ENCODE data around the gene SPATS2. TPM values are rescaled to one million over a fixed set of nuclear protein-coding genes. Genes with fewer than 3 reads are reported as not detected.
A peak's percentile ranks its signal among the peaks of the same experiment; 100 is the strongest.

The SPATS2 gene
- polyA plus RNA-seq, 1 of the 3 experiments (the other 2 are of a cell fraction) = 72.9 TPM

DNA sequence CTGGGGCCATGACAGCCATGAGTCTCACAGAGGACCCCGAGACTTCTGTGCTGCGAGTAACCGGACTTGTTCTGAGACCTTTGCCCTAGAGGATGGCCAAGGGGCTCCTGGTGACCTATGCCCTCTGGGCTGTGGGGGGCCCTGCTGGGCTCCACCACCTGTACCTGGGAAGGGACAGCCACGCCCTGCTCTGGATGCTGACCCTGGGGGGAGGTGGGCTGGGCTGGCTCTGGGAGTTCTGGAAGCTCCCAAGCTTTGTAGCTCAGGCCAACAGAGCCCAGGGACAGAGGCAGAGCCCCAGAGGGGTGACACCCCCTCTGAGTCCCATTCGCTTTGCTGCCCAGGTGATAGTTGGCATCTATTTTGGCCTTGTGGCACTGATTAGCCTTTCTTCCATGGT, 18.5 kb upstream of the SPATS2 start:
- no peak overlapping the region for H3K9ac ChIP-seq
- H3K36me3 ChIP-seq (replicated peaks in 1 of 2; ENCODE audit: control insufficient read depth in 1 of 2, insufficient read depth in 2 of 2, low read length in 1 of 2) = no peaks in the 10 kb centered on the region
- no peak overlapping the region for H2AFZ ChIP-seq (ENCODE audit: low read depth)
- H3K79me2 ChIP-seq (ENCODE audit: insufficient read depth) = no peaks in the 10 kb centered on the region
- no peaks in the 10 kb centered on the region for H4K20me1 ChIP-seq (ENCODE audit: insufficient read depth)
- no peak overlapping the region for H3K4me3 ChIP-seq (ENCODE audit: low read depth in 2 of 2, low read length in 1 of 2)
- WGBS (ENCODE audit: low lambda C conversion rate) = 95% methylated on average over 3 of the region's 5 CpGs
- H3K9me2 ChIP-seq = no peaks in the 10 kb centered on the region
- peaks cover 5% of the 10 kb centered on the region for H3F3A ChIP-seq (replicated peaks; ENCODE audit: insufficient read depth)
- no peak for TF ChIP-seq NFIC (IDR thresholded peaks at IDR 0.05; ENCODE audit: borderline replicate concordance)
- TF ChIP-seq MEF2A (IDR thresholded peaks at IDR 0.05; ENCODE audit: borderline replicate concordance, low read depth) = no peak
- no peak for TF ChIP-seq RFX5 (IDR thresholded peaks at IDR 0.05; ENCODE audit: low read length)
- no peak for TF ChIP-seq NRF1 (IDR thresholded peaks at IDR 0.05; ENCODE audit: low read depth, low read length)
- no peak for TF ChIP-seq MAX (IDR thresholded peaks at IDR 0.05; ENCODE audit: low read depth)
- TF ChIP-seq FOXJ3 (CRISPR knock-in tag; IDR thresholded peaks at IDR 0.05) = no peak
- TF ChIP-seq TEAD4 (IDR thresholded peaks at IDR 0.05; ENCODE audit: borderline replicate concordance, insufficient read depth) = no peak
- TF ChIP-seq SMC3 (IDR thresholded peaks at IDR 0.05; ENCODE audit: low read depth, low read length) = no peak
- TF ChIP-seq TAF1 (IDR thresholded peaks at IDR 0.05; ENCODE audit: borderline replicate concordance, low read depth, low read length) = no peak
- TF ChIP-seq RAD21 (IDR thresholded peaks at IDR 0.05; ENCODE audit: low read length) = no peak
- TF ChIP-seq POLR2AphosphoS5 (IDR thresholded peaks at IDR 0.05; ENCODE audit: low read depth, low read length) = no peak
- no peak for TF ChIP-seq IRF3 (IDR thresholded peaks at IDR 0.05; ENCODE audit: low read depth, low read length)
- TF ChIP-seq RXRA (IDR thresholded peaks at IDR 0.05; ENCODE audit: borderline replicate concordance, low read depth) = no peak
- no peak for TF ChIP-seq RCOR1 (IDR thresholded peaks at IDR 0.05; ENCODE audit: low read length)
- no peak for TF ChIP-seq SIN3A (IDR thresholded peaks at IDR 0.05; ENCODE audit: borderline replicate concordance, low read depth, low read length)
- TF ChIP-seq REST (IDR thresholded peaks at IDR 0.05; ENCODE audit: low read depth, low read length) = no peak
- no peak for TF ChIP-seq FOSL2 (IDR thresholded peaks at IDR 0.05; ENCODE audit: borderline replicate concordance, low read depth)
- no peak for TF ChIP-seq USF2 (IDR thresholded peaks at IDR 0.05; ENCODE audit: borderline replicate concordance, low read depth, low read length)
- TF ChIP-seq, protein P1, sequence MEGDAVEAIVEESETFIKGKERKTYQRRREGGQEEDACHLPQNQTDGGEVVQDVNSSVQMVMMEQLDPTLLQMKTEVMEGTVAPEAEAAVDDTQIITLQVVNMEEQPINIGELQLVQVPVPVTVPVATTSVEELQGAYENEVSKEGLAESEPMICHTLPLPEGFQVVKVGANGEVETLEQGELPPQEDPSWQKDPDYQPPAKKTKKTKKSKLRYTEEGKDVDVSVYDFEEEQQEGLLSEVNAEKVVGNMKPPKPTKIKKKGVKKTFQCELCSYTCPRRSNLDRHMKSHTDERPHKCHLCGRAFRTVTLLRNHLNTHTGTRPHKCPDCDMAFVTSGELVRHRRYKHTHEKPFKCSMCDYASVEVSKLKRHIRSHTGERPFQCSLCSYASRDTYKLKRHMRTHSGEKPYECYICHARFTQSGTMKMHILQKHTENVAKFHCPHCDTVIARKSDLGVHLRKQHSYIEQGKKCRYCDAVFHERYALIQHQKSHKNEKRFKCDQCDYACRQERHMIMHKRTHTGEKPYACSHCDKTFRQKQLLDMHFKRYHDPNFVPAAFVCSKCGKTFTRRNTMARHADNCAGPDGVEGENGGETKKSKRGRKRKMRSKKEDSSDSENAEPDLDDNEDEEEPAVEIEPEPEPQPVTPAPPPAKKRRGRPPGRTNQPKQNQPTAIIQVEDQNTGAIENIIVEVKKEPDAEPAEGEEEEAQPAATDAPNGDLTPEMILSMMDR (IDR thresholded peaks at IDR 0.05) = no peak
- H3K4me2 ChIP-seq = peak overlapping the region; percentile 58; the same call in 1 of the 2 replicates
- CTCF ChIA-PET = interaction anchor here (1.3 to 10.6 kb wide), 12 partner anchors 10 to 233 kb away, joined by 3 to 256 read pairs (median 25); partner anchors contain the start of genes C1QL4 and PRPH
- no peak for DNase-seq
- peaks cover 15 to 27% of the 10 kb centered on the region in 2 experiments; a peak in 2 of 4 replicates for H3K4me1 ChIP-seq (ENCODE audit: control insufficient read depth in 1 of 2, insufficient read depth in 2 of 2, low read depth in 1 of 2, low read length in 1 of 2)
- POLR2A ChIA-PET = no interaction called here
- H3K27me3 ChIP-seq (ENCODE audit: insufficient read depth) = peaks cover 5% of the 10 kb centered on the region; the same call in 1 of the 2 replicates
- H3K27ac ChIP-seq (ENCODE audit: low read depth in 2 of 2, low read length in 1 of 2) = no peak overlapping the region
- no peaks in the 10 kb centered on the region for H3K9me3 ChIP-seq
